ENCODE data around the gene GTF3C1. TPM values are rescaled to one million over a fixed set of nuclear protein-coding genes. Genes with fewer than 3 reads are reported as not detected.
"Not testable (repeated sequence)": the region's sequence is repeated elsewhere in the genome, so short reads cannot be mapped to it uniquely, and the experiment has no call there.

The GTF3C1 gene
- total and polyA plus RNA-seq, 2 donors (not counting 1 experiment from before 2014, with no cell fraction given) = 31.2 to 49.6 TPM

GRCh38 chr16:27436065-27436464 is 113.6 kb downstream of the GTF3C1 start:
- Mint-ChIP-seq H3K4me3 (no peak overlapping the region), H3K27ac (peak overlapping the region; percentile 20), H3K9me3 (ENCODE audit: insufficient read depth) (no peaks in the 10 kb centered on the region), H3K27me3 (no peaks in the 10 kb centered on the region), H3K4me1 (peaks cover 25% of the 10 kb centered on the region)
- H3K79me2 ChIP-seq (ENCODE audit: control insufficient read depth, insufficient read depth, low read length) = peaks cover 41% of the 10 kb centered on the region
- no peak for ATAC-seq (ENCODE audit: low read depth)
- no peak overlapping the region for H3K4me2 ChIP-seq (replicated peaks; ENCODE audit: low read depth, low read length, poor library complexity, severe bottlenecking)
- no peak for TF ChIP-seq EZH2 (IDR thresholded peaks at IDR 0.05; ENCODE audit: borderline replicate concordance, insufficient read depth, low read depth, low read length, poor library complexity, severe bottlenecking)
- POLR2A ChIA-PET = no interaction called here
- no peak for DNase-seq
- no peak overlapping the region for H2AFZ ChIP-seq (ENCODE audit: insufficient read depth, low read depth, low read length, poor library complexity, severe bottlenecking)
- CTCF ChIA-PET = no interaction called here
- peaks cover 73% of the 10 kb centered on the region for H4K20me1 ChIP-seq (ENCODE audit: control insufficient read depth, insufficient read depth, low read length, poor library complexity, severe bottlenecking)
- intact Hi-C loops (cut with micrococcal nuclease) = no loop called here
- 93% methylated on average over 6 of the region's 8 CpGs for WGBS (ENCODE audit: insufficient coverage)
- no peak overlapping the region for H3K9ac ChIP-seq (ENCODE audit: low read length)
- H3K4me3 ChIP-seq (ENCODE audit: control extremely low read depth in 1 of 5, extremely low read depth in 1 of 5, insufficient read depth in 1 of 5, low read depth in 2 of 5, low read length in 4 of 5) = no peak overlapping the region
- H3K27ac ChIP-seq (ENCODE audit: low read length in 2 of 2) = peak overlapping the region in 1 of 2 donors; percentile 1
- peaks cover 0 to 4% (median 0%) of the 10 kb centered on the region in 3 donors for H3K9me3 ChIP-seq (ENCODE audit: control extremely low read depth in 1 of 3, control insufficient read depth in 2 of 3, insufficient read depth in 1 of 3, low read length in 2 of 3)
- H3K4me1 ChIP-seq (ENCODE audit: control insufficient read depth in 2 of 2, insufficient read depth in 2 of 2, low read length in 2 of 2) = peaks cover 21 to 22% of the 10 kb centered on the region in 2 donors
- no peaks in the 10 kb centered on the region for H3K27me3 ChIP-seq (replicated peaks in 1 of 4; ENCODE audit: control extremely low read depth in 1 of 4, control insufficient read depth in 3 of 4, insufficient read depth in 4 of 4, low read length in 3 of 4)
- peaks cover 6 to 91% of the 10 kb centered on the region in 2 experiments for H3K36me3 ChIP-seq (replicated peaks in 1 of 2; ENCODE audit: control extremely low read depth in 1 of 2, control insufficient read depth in 1 of 2, extremely low read depth in 1 of 2, insufficient read depth in 2 of 2, low read length in 1 of 2)

GRCh38 chr16:27435146-27435545 is 114.6 kb downstream of the GTF3C1 start:
- H3K9ac ChIP-seq (ENCODE audit: low read length); H3K9me3 ChIP-seq (ENCODE audit: control extremely low read depth in 1 of 3, control insufficient read depth in 2 of 3, insufficient read depth in 1 of 3, low read length in 2 of 3); H3K4me3 Mint-ChIP-seq; ATAC-seq (ENCODE audit: low read depth); H3K27ac Mint-ChIP-seq; H3K27ac ChIP-seq (ENCODE audit: low read length in 2 of 2); H3K4me2 ChIP-seq (replicated peaks; ENCODE audit: low read depth, low read length, poor library complexity, severe bottlenecking); H3K27me3 ChIP-seq (replicated peaks in 1 of 4; ENCODE audit: control extremely low read depth in 1 of 4, control insufficient read depth in 3 of 4, insufficient read depth in 4 of 4, low read length in 3 of 4); H3K9me3 Mint-ChIP-seq (ENCODE audit: insufficient read depth); H3K4me3 ChIP-seq (ENCODE audit: control extremely low read depth in 1 of 5, extremely low read depth in 1 of 5, insufficient read depth in 1 of 5, low read depth in 2 of 5, low read length in 4 of 5); intact Hi-C loops (cut with micrococcal nuclease); POLR2A ChIA-PET; H2AFZ ChIP-seq (ENCODE audit: insufficient read depth, low read depth, low read length, poor library complexity, severe bottlenecking); H3K27me3 Mint-ChIP-seq; DNase-seq: not testable (repeated sequence)
- peaks cover 4 to 93% of the 10 kb centered on the region in 2 experiments for H3K36me3 ChIP-seq (replicated peaks in 1 of 2; ENCODE audit: control extremely low read depth in 1 of 2, control insufficient read depth in 1 of 2, extremely low read depth in 1 of 2, insufficient read depth in 2 of 2, low read length in 1 of 2)
- H3K4me1 Mint-ChIP-seq = peaks cover 34% of the 10 kb centered on the region
- H4K20me1 ChIP-seq (ENCODE audit: control insufficient read depth, insufficient read depth, low read length, poor library complexity, severe bottlenecking) = peaks cover 82% of the 10 kb centered on the region
- CTCF ChIA-PET = interaction anchor here (1.2 kb wide), 1 partner anchor 58 kb away, joined by 3 read pairs; no protein-coding TSS in a partner anchor
- peaks cover 50% of the 10 kb centered on the region for H3K79me2 ChIP-seq (ENCODE audit: control insufficient read depth, insufficient read depth, low read length)
- H3K4me1 ChIP-seq (ENCODE audit: control insufficient read depth in 2 of 2, insufficient read depth in 2 of 2, low read length in 2 of 2) = peaks cover 30 to 31% of the 10 kb centered on the region in 2 donors
- 100% methylated on average over 2 of the region's 5 CpGs for WGBS (ENCODE audit: insufficient coverage)
